H1 (cell line): ENCODE results near the gene FOXN3. TPM values are rescaled to one million over a fixed set of nuclear protein-coding genes. Genes with fewer than 3 reads are reported as not detected.

ENCODE experiments used
- BACH1 ChIP-seq: IDR thresholded peaks from 2 replicates; pipeline ENCODE4 v1.6.1; 2012; ENCODE audit warnings: low read length, improper control_type of control experiment
- EP300 ChIP-seq, 2 experiments: IDR thresholded peaks; 1 replicate in 1 of 2; 2 replicates in 1 of 2; pipeline ENCODE4 v1.6.1; 2011 to 2012; ENCODE audit warnings: low read depth in 2 of 2, low read length in 2 of 2, mild to moderate bottlenecking in 2 of 2, borderline replicate concordance in 1 of 2, inconsistent platforms in 1 of 2, moderate library complexity in 1 of 2
- HDAC2 ChIP-seq, 2 experiments: fragments of 300-600 bp in 1 of 2; sonication (generic) in 1 of 2; IDR thresholded peaks; 2 replicates each; pipeline ENCODE4 v1.6.1; 2011 to 2012; ENCODE audit warnings: low read depth in 2 of 2, low read length in 2 of 2, mild to moderate bottlenecking in 2 of 2, moderate library complexity in 2 of 2, borderline replicate concordance in 1 of 2, inconsistent platforms in 1 of 2
- TAF1 ChIP-seq: IDR thresholded peaks from 2 replicates; pipeline ENCODE4 v1.6.1; 2011; ENCODE audit warnings: mild to moderate bottlenecking, low read depth, low read length
- polyA plus RNA-seq, 7 experiments: library from polyadenylated mRNA; depleted of rRNA in 3 of 7; stranded (reverse) in 5 of 7; unstranded in 2 of 7; fragments of >200 nt in 5 of 7; fragments of 200-250 nt in 2 of 7; gene quantifications; 1 replicate in 5 of 7; 2 replicates in 1 of 7; 4 replicates in 1 of 7; pipeline versions ENCODE4 v1.2.1 to v1.2.3, GENCODE V29; 2011 to 2013; ENCODE audit warnings: missing spikeins in 2 of 7, mixed read lengths in 2 of 7
- total RNA-seq: library from RNA; stranded (reverse); fragmentation: NEBNext Ultra II Directional; extraction: Animal tissue kit (Norgen Biotek cat#: 25700); gene quantifications from 2 replicates; pipeline ENCODE4 v1.2.1, GENCODE V29; 2021
- TF ChIP-seq, protein P1 (sequence below): fragments of 300-600 bp; sonication (generic); IDR thresholded peaks from 2 replicates; pipeline ENCODE4 v1.7.1; 2012; ENCODE audit warnings: low read length, moderate library complexity, mild to moderate bottlenecking, inconsistent platforms; ENCODE audit not compliant: insufficient replicate concordance
- TF ChIP-seq, protein P2 (sequence below): IDR thresholded peaks from 2 replicates; pipeline ENCODE4 v1.6.1; 2012; ENCODE audit warnings: low read length, inconsistent platforms

FOXN3 gene
- total and polyA plus RNA-seq, 2 of the 8 experiments (the other 6 are each of a cell fraction or from before 2014, with no cell fraction given): 52.6 to 178 TPM

DNA sequence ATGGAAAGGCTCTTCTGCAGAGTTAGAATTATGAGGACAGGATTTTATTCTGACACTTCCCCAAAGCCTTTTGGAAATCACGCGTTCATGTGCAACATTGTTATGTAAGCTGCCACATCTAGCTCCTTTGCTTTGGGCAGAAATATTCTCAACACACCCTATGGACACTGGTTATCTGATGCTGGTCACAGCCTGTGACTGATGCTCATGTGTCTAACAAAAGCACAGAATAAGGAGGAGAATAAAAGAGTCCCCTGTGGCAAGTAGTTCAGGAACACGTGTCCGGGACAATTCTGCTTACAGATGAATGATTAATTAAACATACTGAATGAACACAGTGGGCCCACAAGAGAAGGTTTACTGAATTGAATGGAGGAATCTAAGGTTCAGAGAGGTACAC lies 22.1 kb downstream of the FOXN3 start (continued):
- TF ChIP-seq, protein P1, sequence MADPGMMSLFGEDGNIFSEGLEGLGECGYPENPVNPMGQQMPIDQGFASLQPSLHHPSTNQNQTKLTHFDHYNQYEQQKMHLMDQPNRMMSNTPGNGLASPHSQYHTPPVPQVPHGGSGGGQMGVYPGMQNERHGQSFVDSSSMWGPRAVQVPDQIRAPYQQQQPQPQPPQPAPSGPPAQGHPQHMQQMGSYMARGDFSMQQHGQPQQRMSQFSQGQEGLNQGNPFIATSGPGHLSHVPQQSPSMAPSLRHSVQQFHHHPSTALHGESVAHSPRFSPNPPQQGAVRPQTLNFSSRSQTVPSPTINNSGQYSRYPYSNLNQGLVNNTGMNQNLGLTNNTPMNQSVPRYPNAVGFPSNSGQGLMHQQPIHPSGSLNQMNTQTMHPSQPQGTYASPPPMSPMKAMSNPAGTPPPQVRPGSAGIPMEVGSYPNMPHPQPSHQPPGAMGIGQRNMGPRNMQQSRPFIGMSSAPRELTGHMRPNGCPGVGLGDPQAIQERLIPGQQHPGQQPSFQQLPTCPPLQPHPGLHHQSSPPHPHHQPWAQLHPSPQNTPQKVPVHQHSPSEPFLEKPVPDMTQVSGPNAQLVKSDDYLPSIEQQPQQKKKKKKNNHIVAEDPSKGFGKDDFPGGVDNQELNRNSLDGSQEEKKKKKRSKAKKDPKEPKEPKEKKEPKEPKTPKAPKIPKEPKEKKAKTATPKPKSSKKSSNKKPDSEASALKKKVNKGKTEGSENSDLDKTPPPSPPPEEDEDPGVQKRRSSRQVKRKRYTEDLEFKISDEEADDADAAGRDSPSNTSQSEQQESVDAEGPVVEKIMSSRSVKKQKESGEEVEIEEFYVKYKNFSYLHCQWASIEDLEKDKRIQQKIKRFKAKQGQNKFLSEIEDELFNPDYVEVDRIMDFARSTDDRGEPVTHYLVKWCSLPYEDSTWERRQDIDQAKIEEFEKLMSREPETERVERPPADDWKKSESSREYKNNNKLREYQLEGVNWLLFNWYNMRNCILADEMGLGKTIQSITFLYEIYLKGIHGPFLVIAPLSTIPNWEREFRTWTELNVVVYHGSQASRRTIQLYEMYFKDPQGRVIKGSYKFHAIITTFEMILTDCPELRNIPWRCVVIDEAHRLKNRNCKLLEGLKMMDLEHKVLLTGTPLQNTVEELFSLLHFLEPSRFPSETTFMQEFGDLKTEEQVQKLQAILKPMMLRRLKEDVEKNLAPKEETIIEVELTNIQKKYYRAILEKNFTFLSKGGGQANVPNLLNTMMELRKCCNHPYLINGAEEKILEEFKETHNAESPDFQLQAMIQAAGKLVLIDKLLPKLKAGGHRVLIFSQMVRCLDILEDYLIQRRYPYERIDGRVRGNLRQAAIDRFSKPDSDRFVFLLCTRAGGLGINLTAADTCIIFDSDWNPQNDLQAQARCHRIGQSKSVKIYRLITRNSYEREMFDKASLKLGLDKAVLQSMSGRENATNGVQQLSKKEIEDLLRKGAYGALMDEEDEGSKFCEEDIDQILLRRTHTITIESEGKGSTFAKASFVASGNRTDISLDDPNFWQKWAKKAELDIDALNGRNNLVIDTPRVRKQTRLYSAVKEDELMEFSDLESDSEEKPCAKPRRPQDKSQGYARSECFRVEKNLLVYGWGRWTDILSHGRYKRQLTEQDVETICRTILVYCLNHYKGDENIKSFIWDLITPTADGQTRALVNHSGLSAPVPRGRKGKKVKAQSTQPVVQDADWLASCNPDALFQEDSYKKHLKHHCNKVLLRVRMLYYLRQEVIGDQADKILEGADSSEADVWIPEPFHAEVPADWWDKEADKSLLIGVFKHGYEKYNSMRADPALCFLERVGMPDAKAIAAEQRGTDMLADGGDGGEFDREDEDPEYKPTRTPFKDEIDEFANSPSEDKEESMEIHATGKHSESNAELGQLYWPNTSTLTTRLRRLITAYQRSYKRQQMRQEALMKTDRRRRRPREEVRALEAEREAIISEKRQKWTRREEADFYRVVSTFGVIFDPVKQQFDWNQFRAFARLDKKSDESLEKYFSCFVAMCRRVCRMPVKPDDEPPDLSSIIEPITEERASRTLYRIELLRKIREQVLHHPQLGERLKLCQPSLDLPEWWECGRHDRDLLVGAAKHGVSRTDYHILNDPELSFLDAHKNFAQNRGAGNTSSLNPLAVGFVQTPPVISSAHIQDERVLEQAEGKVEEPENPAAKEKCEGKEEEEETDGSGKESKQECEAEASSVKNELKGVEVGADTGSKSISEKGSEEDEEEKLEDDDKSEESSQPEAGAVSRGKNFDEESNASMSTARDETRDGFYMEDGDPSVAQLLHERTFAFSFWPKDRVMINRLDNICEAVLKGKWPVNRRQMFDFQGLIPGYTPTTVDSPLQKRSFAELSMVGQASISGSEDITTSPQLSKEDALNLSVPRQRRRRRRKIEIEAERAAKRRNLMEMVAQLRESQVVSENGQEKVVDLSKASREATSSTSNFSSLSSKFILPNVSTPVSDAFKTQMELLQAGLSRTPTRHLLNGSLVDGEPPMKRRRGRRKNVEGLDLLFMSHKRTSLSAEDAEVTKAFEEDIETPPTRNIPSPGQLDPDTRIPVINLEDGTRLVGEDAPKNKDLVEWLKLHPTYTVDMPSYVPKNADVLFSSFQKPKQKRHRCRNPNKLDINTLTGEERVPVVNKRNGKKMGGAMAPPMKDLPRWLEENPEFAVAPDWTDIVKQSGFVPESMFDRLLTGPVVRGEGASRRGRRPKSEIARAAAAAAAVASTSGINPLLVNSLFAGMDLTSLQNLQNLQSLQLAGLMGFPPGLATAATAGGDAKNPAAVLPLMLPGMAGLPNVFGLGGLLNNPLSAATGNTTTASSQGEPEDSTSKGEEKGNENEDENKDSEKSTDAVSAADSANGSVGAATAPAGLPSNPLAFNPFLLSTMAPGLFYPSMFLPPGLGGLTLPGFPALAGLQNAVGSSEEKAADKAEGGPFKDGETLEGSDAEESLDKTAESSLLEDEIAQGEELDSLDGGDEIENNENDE: no peak
- TF ChIP-seq BACH1 (no peak), HDAC2 (IDR thresholded peaks at IDR 0.05; ENCODE audit: borderline replicate concordance in 1 of 2, low read depth in 2 of 2, low read length in 2 of 2) (no peak), TAF1 (no peak), EP300 (IDR thresholded peaks at IDR 0.05; ENCODE audit: borderline replicate concordance in 1 of 2, low read depth in 2 of 2, low read length in 2 of 2) (no peak)
- TF ChIP-seq, protein P2, sequence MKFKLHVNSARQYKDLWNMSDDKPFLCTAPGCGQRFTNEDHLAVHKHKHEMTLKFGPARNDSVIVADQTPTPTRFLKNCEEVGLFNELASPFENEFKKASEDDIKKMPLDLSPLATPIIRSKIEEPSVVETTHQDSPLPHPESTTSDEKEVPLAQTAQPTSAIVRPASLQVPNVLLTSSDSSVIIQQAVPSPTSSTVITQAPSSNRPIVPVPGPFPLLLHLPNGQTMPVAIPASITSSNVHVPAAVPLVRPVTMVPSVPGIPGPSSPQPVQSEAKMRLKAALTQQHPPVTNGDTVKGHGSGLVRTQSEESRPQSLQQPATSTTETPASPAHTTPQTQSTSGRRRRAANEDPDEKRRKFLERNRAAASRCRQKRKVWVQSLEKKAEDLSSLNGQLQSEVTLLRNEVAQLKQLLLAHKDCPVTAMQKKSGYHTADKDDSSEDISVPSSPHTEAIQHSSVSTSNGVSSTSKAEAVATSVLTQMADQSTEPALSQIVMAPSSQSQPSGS: no peak
